HepG2 (cell line): ENCODE results near the gene APOA1. TPM values are rescaled to one million over a fixed set of nuclear protein-coding genes. Genes with fewer than 3 reads are reported as not detected.

ENCODE experiments used
- AGO1 ChIP-seq: fragments of 200-400 bp; formaldehyde crosslinking; IDR thresholded peaks from 2 replicates; pipeline ENCODE4 v1.6.1; 2017; ENCODE audit warnings: mild to moderate bottlenecking, low read depth, low read length, moderate library complexity; ENCODE audit not compliant: poor library complexity, severe bottlenecking
- ATF1 ChIP-seq: IDR thresholded peaks from 2 replicates; pipeline ENCODE4 v1.6.1; 2016; ENCODE audit warnings: mild to moderate bottlenecking, control low read depth
- BORCS8-MEF2B ChIP-seq: sonication (generic); formaldehyde crosslinking; IDR thresholded peaks from 2 replicates; pipeline ENCODE4 v1.8.0; 2022; ENCODE audit warnings: mild to moderate bottlenecking, missing genetic modification reagents
- HIVEP1 ChIP-seq: sonication (generic); formaldehyde crosslinking; IDR thresholded peaks from 2 replicates; pipeline ENCODE4 v1.4.0; 2020; ENCODE audit warnings: mild to moderate bottlenecking, missing genetic modification reagents
- HNRNPLL ChIP-seq: fragments of 200-400 bp; formaldehyde crosslinking; IDR thresholded peaks from 2 replicates; pipeline ENCODE4 v1.6.1; 2017; ENCODE audit warnings: mild to moderate bottlenecking, low read depth, low read length; ENCODE audit not compliant: poor library complexity, severe bottlenecking
- JDP2 ChIP-seq: sonication (generic); formaldehyde crosslinking; IDR thresholded peaks from 2 replicates; pipeline ENCODE4 v1.8.1; 2022; ENCODE audit warnings: missing genetic modification reagents, borderline replicate concordance
- KDM3A ChIP-seq: IDR thresholded peaks from 2 replicates; pipeline ENCODE4 v1.6.1; 2018; ENCODE audit warnings: low read depth, missing compliant biosample characterization
- KMT2A ChIP-seq: sonication (generic); formaldehyde crosslinking; IDR thresholded peaks from 2 replicates; pipeline ENCODE4 v1.4.0; 2020; ENCODE audit warnings: missing genetic modification reagents
- MEIS1 ChIP-seq: sonication (generic); formaldehyde crosslinking; IDR thresholded peaks from 2 replicates; pipeline ENCODE4 v1.9.0; 2021; ENCODE audit warnings: mild to moderate bottlenecking, missing genetic modification reagents, moderate library complexity, borderline replicate concordance
- NR2C2 ChIP-seq: sonication (generic); formaldehyde crosslinking; IDR thresholded peaks from 2 replicates; pipeline ENCODE4 v1.4.0; 2020; ENCODE audit warnings: missing genetic modification reagents, mild to moderate bottlenecking, moderate library complexity, borderline replicate concordance
- RXRA ChIP-seq: sonication (generic); formaldehyde crosslinking; IDR thresholded peaks from 2 replicates; pipeline ENCODE4 v1.5.1; 2020; ENCODE audit warnings: missing genetic modification reagents
- SMC3 ChIP-seq: IDR thresholded peaks from 2 replicates; pipeline ENCODE4 v1.6.1; 2011; ENCODE audit warnings: low read length, improper control_type of control experiment
- SP1 ChIP-seq, 2 experiments: fragments of 450-650 bp in 1 of 2; sonication (generic) in 1 of 2; formaldehyde crosslinking in 1 of 2; IDR thresholded peaks; 2 replicates each; pipeline versions ENCODE4 v1.4.0 to v1.6.1; 2016 to 2020; ENCODE audit warnings: missing genetic modification reagents in 1 of 2
- TAF15 ChIP-seq: fragments of 200-400 bp; formaldehyde crosslinking; IDR thresholded peaks from one replicate; pipeline ENCODE4 v1.6.1; 2018; ENCODE audit warnings: mild to moderate bottlenecking, low read depth, low read length; ENCODE audit not compliant: poor library complexity, severe bottlenecking
- YEATS2 ChIP-seq: sonication (generic); formaldehyde crosslinking; IDR thresholded peaks from 2 replicates; pipeline ENCODE4 v1.4.0; 2020; ENCODE audit warnings: missing genetic modification reagents, borderline replicate concordance
- ZFAT ChIP-seq: sonication (generic); formaldehyde crosslinking; conservative IDR thresholded peaks from 2 replicates; pipeline ENCODE4 v1.8.1; 2023; ENCODE audit warnings: missing genetic modification reagents, inconsistent platforms
- ZFP1 ChIP-seq: IDR thresholded peaks from 2 replicates; pipeline ENCODE4 v1.6.1; 2016
- ZFP36 ChIP-seq: fragments of 150-350 bp; IDR thresholded peaks from 2 replicates; pipeline ENCODE4 v1.6.1; 2018; ENCODE audit warnings: borderline replicate concordance, low read length, low read depth; ENCODE audit not compliant: partially characterized antibody
- ZFP36L2 ChIP-seq: sonication (generic); formaldehyde crosslinking; IDR thresholded peaks from 2 replicates; pipeline ENCODE4 v1.4.0; 2020; ENCODE audit warnings: missing genetic modification reagents
- ZFX ChIP-seq: sonication (generic); formaldehyde crosslinking; IDR thresholded peaks from 2 replicates; pipeline ENCODE4 v1.4.0; 2020; ENCODE audit warnings: mild to moderate bottlenecking, low read depth, missing genetic modification reagents, moderate library complexity
- ZNF143 ChIP-seq: sonication (generic); formaldehyde crosslinking; IDR thresholded peaks from 2 replicates; pipeline ENCODE4 v1.4.0; 2020; ENCODE audit warnings: missing genetic modification reagents
- ZNF768 ChIP-seq: sonication (generic); formaldehyde crosslinking; IDR thresholded peaks from 2 replicates; pipeline ENCODE4 v1.4.0; 2020; ENCODE audit warnings: missing genetic modification reagents
- ZNF776 ChIP-seq: sonication (generic); formaldehyde crosslinking; IDR thresholded peaks from 2 replicates; pipeline ENCODE4 v1.4.0; 2020; ENCODE audit warnings: mild to moderate bottlenecking, missing genetic modification reagents
- polyA plus RNA-seq, 8 experiments: library from polyadenylated mRNA; depleted of rRNA in 3 of 8; stranded (reverse) in 7 of 8; unstranded in 1 of 8; fragments of >200 nt; fragmentation: Illumina TruSeq in 4 of 8; extraction: Trizol in 4 of 8; gene quantifications; 2 replicates each; pipeline versions ENCODE4 v1.2.1 to v1.2.3, GENCODE V29; 2011 to 2016; ENCODE audit warnings: low read depth in 4 of 8, missing spikeins in 1 of 8, mixed read lengths in 1 of 8; ENCODE audit not compliant: insufficient read depth in 1 of 8
- total RNA-seq, 5 experiments: library from RNA; depleted of rRNA; stranded (reverse); fragments of >200 nt; fragmentation: Illumina TruSeq; extraction: Trizol; gene quantifications; 2 replicates each; pipeline ENCODE4 v1.2.3, GENCODE V29; 2016; ENCODE audit warnings: low read depth in 1 of 5
- TF ChIP-seq, protein P1 (sequence below): sonication (generic); formaldehyde crosslinking; IDR thresholded peaks from 2 replicates; pipeline ENCODE4 v1.8.1; 2023; ENCODE audit warnings: mild to moderate bottlenecking, moderate library complexity, missing genetic modification reagents
- TF ChIP-seq, protein P2 (sequence below), 2 experiments: sonication (generic) in 1 of 2; formaldehyde crosslinking in 1 of 2; IDR thresholded peaks; 2 replicates each; pipeline versions ENCODE4 v1.4.0 to v1.6.1; 2018 to 2020; ENCODE audit warnings: missing genetic modification reagents in 2 of 2, borderline replicate concordance in 1 of 2, low read depth in 1 of 2, mild to moderate bottlenecking in 1 of 2, missing biosample characterization in 1 of 2
- TF ChIP-seq, protein P3 (sequence below): IDR thresholded peaks from 2 replicates; pipeline ENCODE4 v1.6.1; 2012; ENCODE audit warnings: inconsistent platforms
- TF ChIP-seq, protein P4 (sequence below): IDR thresholded peaks from 2 replicates; pipeline ENCODE4 v1.6.1; 2016; ENCODE audit warnings: mild to moderate bottlenecking, missing biosample characterization, missing genetic modification reagents

The APOA1 gene
- total and polyA plus RNA-seq, 2 of the 13 experiments (the other 11 are each of a cell fraction or from before 2014, with no cell fraction given): 1,973 to 5,485 TPM

DNA sequence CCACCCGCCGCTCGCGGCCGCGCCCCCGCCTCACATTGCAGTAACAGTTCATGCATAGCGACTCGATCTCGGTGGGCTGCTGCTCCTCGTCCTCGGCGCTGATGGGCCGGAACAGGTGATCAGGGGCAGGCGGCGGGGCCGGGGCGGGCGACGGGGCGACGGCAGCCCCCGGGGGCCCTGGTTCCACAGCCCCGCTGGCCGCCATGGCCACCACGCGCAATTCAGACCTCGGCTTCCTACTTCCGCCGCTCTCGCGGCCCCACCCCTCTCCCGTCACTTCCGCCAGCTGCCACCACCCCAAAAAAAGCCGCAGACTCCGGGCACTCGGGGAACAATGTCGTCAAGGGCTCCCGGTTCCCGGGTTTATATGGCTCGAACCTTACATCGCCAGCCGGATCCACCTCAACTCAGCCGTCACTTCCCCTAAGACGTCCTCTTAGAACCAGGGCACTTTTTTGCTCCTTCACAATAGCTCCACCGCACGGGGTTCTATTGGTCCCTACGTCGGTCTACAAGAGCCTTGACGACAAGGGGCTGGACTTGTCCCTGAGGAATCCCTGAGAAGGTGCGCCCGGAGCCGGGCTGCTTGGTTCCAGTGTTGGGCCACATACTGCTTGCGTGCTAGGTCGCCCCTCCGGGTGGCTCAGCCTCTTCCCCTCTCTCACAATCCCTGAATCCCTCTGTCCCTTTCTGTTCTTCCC lies 49.5 kb downstream of the APOA1 start, which contains the start of gene ZPR1 (continued):
- peak; percentile 56; the same call in 1 of the 2 replicates for TF ChIP-seq YEATS2 (CRISPR knock-in tag)
- 0 out of 2 replicates have a peak, but pooled peaks have one; percentile 59 for TF ChIP-seq KMT2A (CRISPR knock-in tag)
- TF ChIP-seq JDP2: no peak
- TF ChIP-seq, protein P1, sequence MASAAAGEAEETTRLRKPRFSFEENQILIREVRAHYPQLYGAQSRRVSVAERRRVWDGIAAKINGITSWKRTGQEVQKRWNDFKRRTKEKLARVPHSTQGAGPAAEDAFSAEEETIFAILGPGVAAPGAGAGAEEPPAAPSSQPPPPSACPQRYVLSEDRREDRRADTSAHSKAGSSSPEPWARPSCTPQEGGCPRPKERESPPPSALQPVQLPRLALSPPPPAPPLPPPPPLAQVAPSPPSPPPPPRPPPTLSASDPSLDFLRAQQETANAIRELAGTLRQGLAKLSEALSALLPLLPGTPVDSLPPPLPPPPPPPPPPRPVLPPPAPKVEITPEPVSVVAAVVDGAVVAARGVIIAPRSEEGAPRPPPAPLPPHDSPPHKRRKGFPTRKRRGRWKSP (CRISPR knock-in tag): peak; percentile 69
- peak; percentile 64 for TF ChIP-seq ATF1 (CRISPR knock-in tag)
- 0 out of 2 replicates have a peak, but pooled peaks have one; percentile 15 for TF ChIP-seq BORCS8-MEF2B (CRISPR knock-in tag)
- TF ChIP-seq ZNF768 (CRISPR knock-in tag): peak; percentile 41; the same call in 1 of the 2 replicates
- 0 out of 2 replicates have a peak, but pooled peaks have one; percentile 43 for TF ChIP-seq ZFP36L2 (CRISPR knock-in tag)
- no peak for TF ChIP-seq ZFAT (CRISPR knock-in tag)
- no peak for TF ChIP-seq SMC3
- TF ChIP-seq MEIS1: 0 out of 2 replicates have a peak, but pooled peaks have one; percentile 20
- no peak for TF ChIP-seq ZFP36
- TF ChIP-seq NR2C2 (CRISPR knock-in tag): no peak
- peak; percentile 41; the same call in 1 of the 2 replicates for TF ChIP-seq KDM3A
- peak; percentile 52 for TF ChIP-seq HNRNPLL
- TF ChIP-seq HIVEP1 (CRISPR knock-in tag): peak; percentile 37; the same call in 1 of the 2 replicates
- peak; percentile 78; the same call in 1 of the 2 replicates for TF ChIP-seq ZNF776 (CRISPR knock-in tag)
- TF ChIP-seq, protein P2, sequence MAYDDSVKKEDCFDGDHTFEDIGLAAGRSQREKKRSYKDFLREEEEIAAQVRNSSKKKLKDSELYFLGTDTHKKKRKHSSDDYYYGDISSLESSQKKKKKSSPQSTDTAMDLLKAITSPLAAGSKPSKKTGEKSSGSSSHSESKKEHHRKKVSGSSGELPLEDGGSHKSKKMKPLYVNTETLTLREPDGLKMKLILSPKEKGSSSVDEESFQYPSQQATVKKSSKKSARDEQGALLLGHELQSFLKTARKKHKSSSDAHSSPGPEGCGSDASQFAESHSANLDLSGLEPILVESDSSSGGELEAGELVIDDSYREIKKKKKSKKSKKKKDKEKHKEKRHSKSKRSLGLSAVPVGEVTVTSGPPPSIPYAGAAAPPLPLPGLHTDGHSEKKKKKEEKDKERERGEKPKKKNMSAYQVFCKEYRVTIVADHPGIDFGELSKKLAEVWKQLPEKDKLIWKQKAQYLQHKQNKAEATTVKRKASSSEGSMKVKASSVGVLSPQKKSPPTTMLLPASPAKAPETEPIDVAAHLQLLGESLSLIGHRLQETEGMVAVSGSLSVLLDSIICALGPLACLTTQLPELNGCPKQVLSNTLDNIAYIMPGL (CRISPR knock-in tag; IDR thresholded peaks at IDR 0.05; ENCODE audit: borderline replicate concordance in 1 of 2, low read depth in 1 of 2): peak; percentile 42 to 48; a peak in 1 of 4 replicates
- peak; percentile 51 for TF ChIP-seq ZFX (CRISPR knock-in tag)
- TF ChIP-seq, protein P3, sequence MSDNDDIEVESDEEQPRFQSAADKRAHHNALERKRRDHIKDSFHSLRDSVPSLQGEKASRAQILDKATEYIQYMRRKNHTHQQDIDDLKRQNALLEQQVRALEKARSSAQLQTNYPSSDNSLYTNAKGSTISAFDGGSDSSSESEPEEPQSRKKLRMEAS: peak; percentile 80
- TF ChIP-seq SP1 (IDR thresholded peaks at IDR 0.05): no peak
- TF ChIP-seq SP1 (CRISPR knock-in tag; IDR thresholded peaks at IDR 0.05): peak; percentile 60; the same call in 1 of the 2 replicates
- TF ChIP-seq ZFP1 (CRISPR knock-in tag): no peak
- TF ChIP-seq ZNF143: no peak
- TF ChIP-seq AGO1: peak; percentile 96
- TF ChIP-seq RXRA (CRISPR knock-in tag): peak; percentile 19; the same call in 1 of the 2 replicates
- TF ChIP-seq, protein P4, sequence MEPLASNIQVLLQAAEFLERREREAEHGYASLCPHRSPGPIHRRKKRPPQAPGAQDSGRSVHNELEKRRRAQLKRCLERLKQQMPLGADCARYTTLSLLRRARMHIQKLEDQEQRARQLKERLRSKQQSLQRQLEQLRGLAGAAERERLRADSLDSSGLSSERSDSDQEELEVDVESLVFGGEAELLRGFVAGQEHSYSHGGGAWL (CRISPR knock-in tag): peak; percentile 89
- peak; percentile 65 for TF ChIP-seq TAF15
